GM12865 (cell line): ENCODE measurements around the gene PPIG.
"Not testable (repeated sequence)": the region's sequence is repeated elsewhere in the genome, so short reads cannot be mapped to it uniquely, and the experiment has no call there.

Experiments used
- DNase-seq: peaks from one replicate; pipeline ENCODE4 v3.0.0; 2010; ENCODE audit warnings: low read depth
- H3K4me3 ChIP-seq: 2 replicates; pipeline ENCODE4 v1.5.1; 2011; ENCODE audit warnings: mild to moderate bottlenecking, low read depth, low read length, control low read depth
- CTCF ChIP-seq: IDR thresholded peaks from 2 replicates; pipeline ENCODE4 v1.5.1; 2011; ENCODE audit warnings: low read length, control low read depth, low read depth, inconsistent platforms; ENCODE audit not compliant: insufficient read depth; ENCODE audit errors: missing control alignments

Gene PPIG

DNA sequence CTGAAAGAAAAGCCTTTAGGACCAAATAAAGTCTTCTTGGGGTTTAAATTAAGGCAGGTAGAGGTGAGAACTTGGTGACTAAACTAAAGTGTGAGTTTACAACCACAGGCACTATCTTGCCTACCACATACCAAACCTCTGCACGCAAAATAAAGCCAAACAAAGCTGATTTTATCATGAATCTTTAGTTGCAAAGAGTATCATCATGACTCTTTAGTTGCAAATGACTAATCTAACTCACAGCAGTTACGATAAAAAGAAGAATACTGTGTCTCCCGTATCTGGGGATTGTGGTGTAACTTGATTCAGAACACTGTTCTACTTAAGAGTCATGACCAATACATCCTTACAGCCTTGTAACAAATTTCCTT lies 98.9 kb downstream of the PPIG start:
- no peak for TF ChIP-seq CTCF
- DNase-seq, result no peak
- no peak overlapping the region for H3K4me3 ChIP-seq

GRCh38 chr2:169683425-169684134 lies 99.4 kb downstream of the PPIG start:
- H3K4me3 ChIP-seq, result no peak overlapping the region
- DNase-seq, result no peak
- no peak for TF ChIP-seq CTCF

- no peak overlapping the region for H3K4me3 ChIP-seq
These were observed 100.0 kb downstream of the PPIG start for GRCh38 chr2:169684135-169684565.

DNA sequence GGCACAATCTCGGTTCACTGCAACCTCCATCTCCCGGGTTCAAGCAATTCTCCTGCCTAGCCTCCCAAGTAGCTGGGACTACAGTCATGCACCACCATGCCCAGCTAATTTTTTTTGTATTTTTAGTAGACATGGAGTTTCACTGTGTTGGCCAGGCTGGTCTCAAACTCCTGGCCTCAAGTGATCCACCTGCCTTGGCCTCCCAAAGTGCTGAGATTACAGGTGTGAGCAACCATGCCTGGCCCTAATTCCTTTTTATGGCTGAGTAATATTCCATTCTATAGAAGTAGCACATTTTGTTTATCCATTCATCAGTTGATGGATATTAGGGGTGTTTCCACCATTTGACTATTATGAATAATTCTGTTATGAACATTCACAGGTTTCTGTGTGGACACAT lies 100.6 kb downstream of the PPIG start:
- DNase-seq, H3K4me3 ChIP-seq: not testable (repeated sequence)

More at GRCh38 chr2:169684135-169684565, 100.0 kb downstream of the PPIG start:
- DNase-seq, result no peak
- no peak for TF ChIP-seq CTCF

DNA sequence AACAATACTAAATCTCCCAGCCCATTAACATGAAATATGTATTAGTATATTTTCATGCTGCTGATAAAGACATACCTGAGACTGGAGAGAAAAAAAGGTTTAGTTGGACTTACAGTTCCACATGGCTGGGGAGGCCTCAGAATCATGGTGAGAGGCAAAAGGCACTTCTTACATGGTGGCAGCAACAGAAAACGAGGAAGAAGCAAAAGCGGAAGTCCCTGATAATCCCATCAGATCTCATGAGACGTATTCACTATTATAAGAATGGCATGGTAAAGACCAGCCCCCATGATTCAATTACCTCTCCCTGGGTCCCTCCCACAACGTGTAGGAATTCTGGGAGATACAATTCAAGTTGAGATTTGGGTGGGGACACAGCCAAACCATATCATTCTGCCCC lies 102.7 kb downstream of the PPIG start:
- DNase-seq, H3K4me3 ChIP-seq: not testable (repeated sequence)

- DNase-seq, H3K4me3 ChIP-seq: not testable (repeated sequence)
These were observed 103.8 kb downstream of the PPIG start for GRCh38 chr2:169687943-169688342.

DNA sequence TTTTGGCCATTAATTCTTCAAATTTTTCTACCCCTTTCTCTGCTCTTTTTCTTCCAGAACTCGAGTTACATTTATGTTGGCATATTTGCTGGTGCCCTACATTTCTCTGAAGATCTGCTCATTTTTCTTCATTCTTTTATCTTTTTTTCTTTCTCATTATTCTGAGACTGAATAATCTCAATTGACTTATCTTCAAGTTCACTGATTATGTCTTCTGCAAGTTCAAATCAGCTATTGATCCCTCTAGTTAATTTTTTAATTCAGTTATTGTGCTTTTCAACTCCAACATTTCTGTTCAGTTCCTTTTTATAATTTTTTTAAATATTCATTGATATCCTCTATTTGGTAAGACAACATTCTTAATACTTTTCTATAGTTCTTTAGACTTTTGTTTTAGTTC lies 106.8 kb downstream of the PPIG start:
- H3K4me3 ChIP-seq, result no peak overlapping the region
- TF ChIP-seq CTCF, result no peak
- no peak for DNase-seq
